Measurements from ENCODE around the gene MAPK9. TPM values are rescaled to one million over a fixed set of nuclear protein-coding genes. Genes with fewer than 3 reads are reported as not detected.

Gene MAPK9
- total RNA-seq, 1 donor from 2014 or later, result 30.3 TPM

- peak; percentile 19 for ATAC-seq (ENCODE audit: low read depth)
- ChIA-PET CTCF (interaction anchor here (2.5 to 5.0 kb wide), 2 partner anchors 24 to 25 kb away, joined by 18 to 82 read pairs; no protein-coding TSS in a partner anchor), POLR2A (no interaction called here)
- intact Hi-C loops (cut with micrococcal nuclease), result loop anchor here (5.0 to 10.0 kb wide), 7 partner anchors 219 to 1664 kb away; partner anchors contain the start of genes CLK4, MGAT1, RNF130 and RUFY1
- peak overlapping the region; percentile 77 for H3K4me3 Mint-ChIP-seq
- H3K9me3 Mint-ChIP-seq, result no peaks in the 10 kb centered on the region
- peaks cover 11% of the 10 kb centered on the region for H3K36me3 Mint-ChIP-seq (ENCODE audit: low read depth)
- TF ChIP-seq, protein P1, sequence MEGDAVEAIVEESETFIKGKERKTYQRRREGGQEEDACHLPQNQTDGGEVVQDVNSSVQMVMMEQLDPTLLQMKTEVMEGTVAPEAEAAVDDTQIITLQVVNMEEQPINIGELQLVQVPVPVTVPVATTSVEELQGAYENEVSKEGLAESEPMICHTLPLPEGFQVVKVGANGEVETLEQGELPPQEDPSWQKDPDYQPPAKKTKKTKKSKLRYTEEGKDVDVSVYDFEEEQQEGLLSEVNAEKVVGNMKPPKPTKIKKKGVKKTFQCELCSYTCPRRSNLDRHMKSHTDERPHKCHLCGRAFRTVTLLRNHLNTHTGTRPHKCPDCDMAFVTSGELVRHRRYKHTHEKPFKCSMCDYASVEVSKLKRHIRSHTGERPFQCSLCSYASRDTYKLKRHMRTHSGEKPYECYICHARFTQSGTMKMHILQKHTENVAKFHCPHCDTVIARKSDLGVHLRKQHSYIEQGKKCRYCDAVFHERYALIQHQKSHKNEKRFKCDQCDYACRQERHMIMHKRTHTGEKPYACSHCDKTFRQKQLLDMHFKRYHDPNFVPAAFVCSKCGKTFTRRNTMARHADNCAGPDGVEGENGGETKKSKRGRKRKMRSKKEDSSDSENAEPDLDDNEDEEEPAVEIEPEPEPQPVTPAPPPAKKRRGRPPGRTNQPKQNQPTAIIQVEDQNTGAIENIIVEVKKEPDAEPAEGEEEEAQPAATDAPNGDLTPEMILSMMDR (IDR thresholded peaks at IDR 0.05), result no peak
- peak overlapping the region; percentile 32 for H3K27ac Mint-ChIP-seq
- H3K4me1 Mint-ChIP-seq, result peaks cover 33% of the 10 kb centered on the region
- H3K27me3 Mint-ChIP-seq, result no peaks in the 10 kb centered on the region
- DNase-seq, result no peak
Observed at GRCh38 chr5:180291234-180291940, 496 bp downstream of the MAPK9 start.

- ChIA-PET CTCF (interaction anchor here (1.2 to 2.5 kb wide), 2 partner anchors 26 to 180 kb away, joined by 3 to 18 read pairs; no protein-coding TSS in a partner anchor), POLR2A (interaction anchor here (0.9 to 1.2 kb wide), 2 partner anchors 63 to 202 kb away, joined by 3 read pairs; partner anchors contain the start of gene GFPT2)
- intact Hi-C loops (cut with micrococcal nuclease), result loop anchor here (5.0 to 10.0 kb wide), 7 partner anchors 218 to 1663 kb away; partner anchors contain the start of genes CLK4, MGAT1, RNF130 and RUFY1
- no peaks in the 10 kb centered on the region for H3K9me3 Mint-ChIP-seq
- H3K27me3 Mint-ChIP-seq, result no peaks in the 10 kb centered on the region
- TF ChIP-seq, protein P1 (IDR thresholded peaks at IDR 0.05), result no peak
- H3K36me3 Mint-ChIP-seq (ENCODE audit: low read depth), result peaks cover 12% of the 10 kb centered on the region
- H3K27ac Mint-ChIP-seq, result peak overlapping the region; percentile 32
- DNase-seq, result no peak
- H3K4me1 Mint-ChIP-seq, result peaks cover 33% of the 10 kb centered on the region
- H3K4me3 Mint-ChIP-seq, result peak overlapping the region; percentile 77
- ATAC-seq (ENCODE audit: low read depth), result no peak
Observed at GRCh38 chr5:180290568-180291233, 1.2 kb downstream of the MAPK9 start.

DNA sequence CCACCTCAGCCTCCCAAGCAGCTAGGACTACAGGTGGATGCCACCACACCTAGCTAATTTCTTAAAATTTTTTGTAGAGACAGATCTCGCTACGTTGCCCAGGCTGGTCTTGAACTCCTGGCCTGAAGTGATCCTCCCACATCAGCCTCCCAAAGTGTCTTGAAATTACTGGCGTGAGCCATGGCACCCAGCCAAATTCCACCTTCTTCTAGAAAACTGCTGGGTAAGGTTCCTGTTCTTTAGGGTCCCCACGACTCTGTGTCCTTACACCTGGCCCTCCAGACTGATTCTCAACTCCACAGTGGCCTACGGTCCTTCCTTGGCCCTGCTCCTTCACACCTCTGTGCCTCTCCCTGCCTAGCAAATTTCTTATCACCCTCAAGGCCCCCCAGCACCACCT lies 1.9 kb downstream of the MAPK9 start:
- no peak for ATAC-seq (ENCODE audit: low read depth)
- ChIA-PET CTCF (interaction anchor here (0.9 to 2.5 kb wide), 4 partner anchors 26 to 181 kb away, joined by 3 to 18 read pairs (median 3); no protein-coding TSS in a partner anchor), POLR2A (interaction anchor here (0.9 to 1.2 kb wide), 2 partner anchors 64 to 203 kb away, joined by 3 read pairs; partner anchors contain the start of gene GFPT2)
- no peak for DNase-seq
- peaks cover 33% of the 10 kb centered on the region for H3K4me1 Mint-ChIP-seq
- no peaks in the 10 kb centered on the region for H3K9me3 Mint-ChIP-seq
- no peak overlapping the region for H3K27ac Mint-ChIP-seq
- H3K27me3 Mint-ChIP-seq, result no peaks in the 10 kb centered on the region
- intact Hi-C loops (cut with micrococcal nuclease), result loop anchor here (5.0 to 10.0 kb wide), 7 partner anchors 218 to 1663 kb away; partner anchors contain the start of genes CLK4, MGAT1, RNF130 and RUFY1
- H3K4me3 Mint-ChIP-seq, result peak overlapping the region; percentile 77
- H3K36me3 Mint-ChIP-seq (ENCODE audit: low read depth), result peaks cover 17% of the 10 kb centered on the region
- TF ChIP-seq, protein P1 (IDR thresholded peaks at IDR 0.05), result no peak

DNA sequence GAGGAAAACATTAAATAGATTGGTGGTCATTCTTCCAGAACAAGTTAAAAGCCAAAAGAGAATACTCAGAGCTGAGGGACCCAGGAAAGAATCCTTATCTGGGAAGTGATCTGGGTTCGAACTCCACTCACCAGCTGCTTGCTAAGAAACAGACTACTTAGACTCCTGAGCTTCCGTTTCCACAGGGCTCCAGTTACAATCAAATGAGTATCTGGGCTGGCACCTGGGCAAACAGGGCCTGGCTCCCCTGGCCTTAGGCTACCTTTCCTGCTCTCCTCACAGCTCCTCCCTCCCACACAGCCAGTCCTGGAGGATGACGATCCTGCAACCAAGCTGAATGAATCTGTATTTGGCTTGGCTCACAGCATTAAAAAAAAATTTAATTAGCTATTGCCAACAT lies 2.5 kb downstream of the MAPK9 start:
- ATAC-seq (ENCODE audit: low read depth) (no peak), DNase-seq (no peak)
- TF ChIP-seq, protein P1 (IDR thresholded peaks at IDR 0.05), result no peak
- intact Hi-C loops (cut with micrococcal nuclease), result no loop called here
- H3K36me3 Mint-ChIP-seq (ENCODE audit: low read depth), result peaks cover 23% of the 10 kb centered on the region
- ChIA-PET POLR2A (interaction anchor here (1.2 kb wide), 1 partner anchor 64 kb away, joined by 3 read pairs; the partner anchor contains the start of gene GFPT2), CTCF (interaction anchor here (0.9 to 2.5 kb wide), 4 partner anchors 27 to 181 kb away, joined by 3 to 18 read pairs (median 3); no protein-coding TSS in a partner anchor)
- H3K4me3 Mint-ChIP-seq, result no peak overlapping the region
- H3K27me3 Mint-ChIP-seq, result no peaks in the 10 kb centered on the region
- H3K4me1 Mint-ChIP-seq, result peaks cover 31% of the 10 kb centered on the region
- no peaks in the 10 kb centered on the region for H3K9me3 Mint-ChIP-seq
- H3K27ac Mint-ChIP-seq, result no peak overlapping the region

Measured in activated B cell treated with CpG ODN at 0.5 μM for 24 hours (primary cell).